DMS 273 treated with DMSO at 0.1 percent for 48 hours (cell line): ENCODE data around the gene NES.
A peak's percentile ranks its signal among the peaks of the same experiment; 100 is the strongest.

ENCODE experiments used
- DNase-seq: peaks from one replicate; lab custom pipeline; 2025; lab: John Stamatoyannopoulos, UW

NES gene

DNA sequence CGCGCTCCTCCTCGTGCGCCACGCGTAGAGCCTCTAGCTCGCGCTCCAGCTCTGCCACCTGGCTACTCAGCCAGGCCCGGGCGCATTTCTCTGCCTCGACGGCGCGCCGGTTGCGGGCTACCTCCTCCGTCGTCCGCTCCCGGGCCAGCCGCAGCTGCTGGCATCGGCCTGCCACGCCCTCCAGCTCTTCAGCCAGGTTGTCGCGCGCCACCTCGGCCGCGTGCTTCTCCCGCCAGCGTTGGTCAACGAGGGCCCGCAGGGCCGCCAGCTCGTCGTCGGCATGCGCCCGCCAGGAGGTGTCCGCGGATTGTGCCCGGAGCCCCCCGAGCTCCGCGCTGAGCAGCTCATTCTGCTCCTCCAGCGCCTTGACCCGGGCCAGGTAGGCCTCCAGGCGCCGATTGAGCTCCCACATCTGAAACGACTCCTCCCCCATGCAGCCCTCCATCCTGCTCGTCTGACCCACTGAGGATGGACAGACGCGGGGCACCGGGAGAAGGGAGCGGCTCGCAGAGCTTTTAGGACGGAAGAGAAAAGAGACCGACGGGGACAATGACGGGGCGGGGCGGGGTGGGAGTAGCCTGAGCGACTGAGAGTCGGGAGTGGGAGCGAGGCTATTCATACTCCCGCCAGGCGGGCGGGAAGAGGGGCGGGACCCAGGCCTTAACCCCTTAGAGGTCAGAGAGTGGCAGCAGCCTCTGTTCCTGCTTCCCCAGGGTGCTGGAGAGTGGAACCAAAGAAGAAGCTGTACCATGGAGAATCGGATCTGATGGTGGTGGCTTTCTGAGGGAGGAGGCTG is at the start of gene NES:
Gene NES, minus strand, starts transcription at position 588 of the 796 bp plus-strand sequence. Its CDS starts 143 bp downstream, at position 445.
- no peak for DNase-seq

DNA sequence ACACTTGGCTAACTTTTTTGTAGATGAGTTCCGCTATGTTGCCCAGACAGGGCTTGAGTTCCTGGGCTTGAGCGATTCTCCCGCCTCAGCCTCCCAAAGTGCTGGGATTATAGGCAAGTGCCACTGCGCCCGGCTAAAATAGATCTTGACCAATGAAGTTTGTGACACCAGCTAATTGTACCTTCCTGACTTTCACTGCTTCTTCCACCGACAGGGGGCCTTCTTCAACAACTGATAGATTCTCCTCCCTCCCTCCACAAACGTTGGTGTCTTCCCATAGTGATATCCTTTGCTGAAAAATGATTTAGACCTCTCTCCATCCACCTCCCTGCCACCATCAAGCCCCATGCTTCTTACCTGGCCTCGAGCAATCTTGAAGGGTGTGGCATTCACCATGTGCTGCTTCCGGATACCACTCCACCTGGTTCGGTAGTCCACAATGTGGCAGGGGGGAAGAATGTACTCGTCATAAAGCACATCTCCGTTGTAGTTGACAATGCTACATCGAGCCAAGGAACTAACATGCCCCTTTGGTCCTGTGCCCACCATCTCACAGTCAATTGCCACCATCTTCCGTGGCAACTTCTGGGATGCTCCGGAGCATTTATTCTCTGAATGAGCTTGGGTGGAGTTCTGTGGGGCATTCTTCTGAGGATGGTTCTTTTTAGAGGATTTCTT is 49.5 kb upstream of the NES start:
- DNase-seq: peak; percentile 56

GRCh38 chr1:156725683-156726280 is 48.6 kb upstream of the NES start:
- peak; percentile 67 for DNase-seq

DNA sequence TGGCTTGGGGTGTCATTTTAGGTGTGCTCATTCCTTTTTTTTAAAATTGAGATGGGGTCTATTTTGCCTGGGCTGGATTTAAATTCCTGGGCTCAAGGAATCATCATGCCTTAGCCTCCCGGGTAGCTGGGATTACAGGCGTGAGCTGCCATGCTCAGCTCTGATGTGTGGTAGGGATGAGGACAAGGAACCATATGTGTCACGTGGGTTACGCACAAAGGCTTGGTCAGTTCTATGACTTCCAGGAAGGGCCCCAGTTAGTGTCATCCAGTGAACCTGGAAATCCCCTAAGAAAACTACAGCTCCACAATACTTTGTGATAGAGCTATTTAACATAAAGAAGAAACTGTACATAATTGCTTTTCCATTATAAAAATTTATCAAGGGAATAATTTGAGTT is 44.3 kb upstream of the NES start:
- DNase-seq: no peak

- DNase-seq: no peak
Measured at GRCh38 chr1:156721131-156721530, 43.9 kb upstream of the NES start.

GRCh38 chr1:156717351-156717750 is 40.1 kb upstream of the NES start:
- peak; percentile 63 for DNase-seq

DNA sequence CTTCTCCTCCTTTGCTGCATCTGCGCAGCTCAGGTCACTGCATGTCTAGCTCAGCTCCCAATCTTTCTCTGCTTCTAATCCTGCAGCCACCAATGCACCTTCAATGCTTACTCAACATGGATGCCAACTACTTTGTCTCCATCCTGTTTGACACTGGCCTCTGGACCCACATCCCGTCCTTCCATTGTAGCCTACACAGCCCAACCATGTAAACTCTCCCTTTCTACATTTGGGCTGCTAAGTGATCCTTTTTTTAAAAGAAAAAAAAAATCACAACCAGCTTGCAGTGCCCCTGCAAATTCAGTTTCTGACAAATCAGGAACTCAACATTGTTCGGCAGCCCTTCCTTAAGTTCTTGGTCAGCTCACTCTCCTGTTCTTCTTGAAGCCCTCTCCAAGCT is 37.6 kb upstream of the NES start:
- DNase-seq: no peak

GRCh38 chr1:156712626-156713025 is 35.4 kb upstream of the NES start:
- DNase-seq: no peak

DNA sequence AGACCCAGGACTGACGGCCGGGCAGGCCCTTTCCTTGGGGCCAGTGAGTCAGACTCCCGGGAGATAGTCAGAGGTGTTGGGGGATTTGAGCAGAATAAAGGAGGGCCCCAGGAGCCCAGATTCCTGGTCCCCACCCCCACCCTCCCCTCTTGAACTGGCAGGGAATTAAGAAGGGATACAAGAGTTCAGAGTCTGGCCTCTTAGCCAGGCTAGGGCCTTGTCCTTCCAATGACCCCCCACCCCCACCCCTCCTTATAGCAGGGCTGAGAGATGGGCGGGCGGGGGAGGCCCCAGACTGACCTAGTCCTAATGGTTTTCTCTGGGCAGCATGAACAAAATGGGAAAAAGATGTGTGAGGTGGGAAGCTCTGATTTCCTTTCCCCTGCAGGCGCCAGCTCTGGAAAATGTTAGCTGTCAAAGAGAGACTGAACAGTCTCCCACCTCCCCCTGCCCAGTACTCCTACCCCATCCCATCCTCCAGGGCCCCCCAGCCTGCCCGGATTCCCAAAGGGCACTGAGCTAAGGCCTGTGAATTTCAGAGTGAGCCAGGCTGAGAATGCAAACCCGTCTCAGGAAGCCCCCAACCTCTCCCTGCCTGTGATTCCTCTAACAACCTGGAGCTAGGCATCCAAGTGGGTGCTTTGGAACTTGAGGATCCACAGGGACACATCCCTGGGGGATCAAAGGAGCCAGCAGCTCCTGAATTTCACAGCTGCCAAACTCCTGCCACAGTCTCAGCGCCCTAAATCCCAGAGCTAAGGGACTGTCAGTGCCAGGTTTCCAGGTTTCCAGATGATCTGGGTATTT is 34.0 kb upstream of the NES start:
- no peak for DNase-seq

DNA sequence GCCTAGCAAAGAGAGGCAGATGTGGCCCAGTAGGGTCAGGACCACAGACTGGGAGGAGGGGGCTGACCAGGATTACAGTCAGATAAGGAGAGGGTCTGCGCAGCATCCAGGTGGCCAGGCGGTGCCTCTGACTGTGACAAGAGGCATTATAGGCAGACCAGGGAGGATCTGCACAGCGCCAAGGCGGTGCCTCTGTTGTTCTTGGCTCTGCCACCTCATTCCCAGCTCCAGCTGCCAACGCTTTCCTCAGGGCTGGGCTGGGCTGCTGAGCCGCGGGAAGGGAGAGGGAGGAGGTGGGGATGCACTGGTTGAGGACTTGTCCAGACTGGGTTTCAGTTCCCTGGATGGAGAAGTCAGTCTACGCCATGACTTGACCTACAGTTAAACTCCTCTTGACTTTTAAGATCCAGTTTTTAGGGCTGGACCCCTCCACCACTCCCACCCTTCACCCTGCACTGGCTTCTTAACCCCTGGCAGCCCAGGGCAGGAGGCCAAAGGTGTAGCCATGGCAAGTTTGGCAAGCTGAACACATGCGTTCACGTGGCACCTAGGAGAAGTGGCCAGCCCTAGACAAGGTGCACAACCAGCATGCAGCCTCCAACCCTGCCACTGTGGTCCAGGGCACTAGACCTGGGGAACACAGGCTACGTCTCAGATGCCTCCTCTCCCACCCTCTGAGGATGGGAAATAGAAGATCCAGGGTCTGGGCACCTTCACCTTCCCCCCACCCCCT is 32.7 kb upstream of the NES start:
- peak; percentile 56 for DNase-seq

GRCh38 chr1:156709031-156709430 is 31.8 kb upstream of the NES start:
- no peak for DNase-seq

GRCh38 chr1:156708218-156708661 is 31.0 kb upstream of the NES start:
- DNase-seq: no peak

- no peak for DNase-seq
Measured at GRCh38 chr1:156707417-156708217, 30.4 kb upstream of the NES start.

DNA sequence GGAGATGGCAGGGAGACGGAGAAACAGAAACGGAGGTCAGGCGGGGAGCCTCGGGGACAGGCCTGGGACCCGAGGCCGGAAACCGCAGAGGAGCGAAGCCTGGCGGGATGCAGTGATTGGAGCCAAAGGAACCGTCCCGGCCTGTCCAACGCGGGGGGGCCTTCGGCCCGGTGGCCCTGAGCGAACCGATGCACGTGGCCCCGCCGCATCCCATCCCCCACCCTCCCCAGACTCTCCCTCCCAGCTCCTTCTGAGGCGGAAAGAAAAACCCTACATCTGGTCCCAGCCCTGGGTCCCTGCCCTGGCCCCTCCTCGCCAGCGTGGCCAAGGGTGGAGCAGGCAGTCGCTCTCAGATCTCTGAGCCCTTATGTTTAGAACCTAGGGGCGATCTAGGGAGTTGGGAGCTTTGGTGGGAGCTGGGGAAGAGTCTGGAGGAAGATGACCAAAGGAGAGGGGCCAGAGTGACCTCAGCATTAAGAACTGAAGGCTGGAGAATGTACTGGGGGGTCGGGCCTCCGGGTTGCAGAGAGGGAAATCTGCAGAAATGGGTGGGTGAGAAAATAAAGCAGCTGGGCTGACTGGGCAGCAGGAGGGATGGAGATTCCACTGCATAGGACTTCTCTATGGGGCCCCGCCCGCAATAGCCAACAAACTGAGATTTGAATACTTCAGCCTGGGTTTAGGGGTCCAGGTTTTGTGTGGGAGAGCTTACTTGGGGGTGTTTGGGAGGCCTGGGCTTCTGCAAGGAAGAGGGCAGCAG is 29.6 kb upstream of the NES start:
- DNase-seq: no peak

- no peak for DNase-seq
Measured at GRCh38 chr1:156705918-156706656, 28.9 kb upstream of the NES start.

GRCh38 chr1:156705321-156705917 is 28.2 kb upstream of the NES start, which contains the start of gene CRABP2:
CRABP2 (minus strand) TSS chr1:156705583; CDS start chr1:156705446, 137 bp downstream.
- DNase-seq: no peak

- DNase-seq: no peak
Measured at GRCh38 chr1:156704930-156705320, 27.7 kb upstream of the NES start.

GRCh38 chr1:156704166-156704711 is 27.0 kb upstream of the NES start:
- DNase-seq: no peak
